Skeletal muscle satellite cell (primary cell): Measurements from ENCODE around the gene ABHD11.

Experiments
- H3K27me3 ChIP-seq: 2 replicates; pipeline ENCODE4 v1.7.0; 2013; ENCODE audit warnings: low read length; ENCODE audit not compliant: control insufficient read depth, insufficient read depth
- H3K36me3 ChIP-seq: 2 replicates; pipeline ENCODE4 v1.7.0; 2013; ENCODE audit warnings: mild to moderate bottlenecking, control low read depth, low read length; ENCODE audit not compliant: insufficient read depth
- H3K4me1 ChIP-seq: 2 replicates; pipeline ENCODE4 v1.7.0; 2013; ENCODE audit warnings: low read length; ENCODE audit not compliant: control insufficient read depth, insufficient read depth
- H3K4me2 ChIP-seq: 2 replicates; pipeline ENCODE4 v1.7.0; 2013; ENCODE audit warnings: mild to moderate bottlenecking, low read length
- H3K4me3 ChIP-seq: 2 replicates; pipeline ENCODE4 v1.7.0; 2013; ENCODE audit warnings: low read length
- H3K9ac ChIP-seq: 2 replicates; pipeline ENCODE4 v1.7.0; 2013; ENCODE audit warnings: mild to moderate bottlenecking, low read depth, low read length, moderate library complexity
- H3K9me3 ChIP-seq: replicated peaks from 2 replicates; pipeline ENCODE4 v1.7.0; 2013; ENCODE audit warnings: mild to moderate bottlenecking, control low read depth, low read length

The ABHD11 gene

DNA sequence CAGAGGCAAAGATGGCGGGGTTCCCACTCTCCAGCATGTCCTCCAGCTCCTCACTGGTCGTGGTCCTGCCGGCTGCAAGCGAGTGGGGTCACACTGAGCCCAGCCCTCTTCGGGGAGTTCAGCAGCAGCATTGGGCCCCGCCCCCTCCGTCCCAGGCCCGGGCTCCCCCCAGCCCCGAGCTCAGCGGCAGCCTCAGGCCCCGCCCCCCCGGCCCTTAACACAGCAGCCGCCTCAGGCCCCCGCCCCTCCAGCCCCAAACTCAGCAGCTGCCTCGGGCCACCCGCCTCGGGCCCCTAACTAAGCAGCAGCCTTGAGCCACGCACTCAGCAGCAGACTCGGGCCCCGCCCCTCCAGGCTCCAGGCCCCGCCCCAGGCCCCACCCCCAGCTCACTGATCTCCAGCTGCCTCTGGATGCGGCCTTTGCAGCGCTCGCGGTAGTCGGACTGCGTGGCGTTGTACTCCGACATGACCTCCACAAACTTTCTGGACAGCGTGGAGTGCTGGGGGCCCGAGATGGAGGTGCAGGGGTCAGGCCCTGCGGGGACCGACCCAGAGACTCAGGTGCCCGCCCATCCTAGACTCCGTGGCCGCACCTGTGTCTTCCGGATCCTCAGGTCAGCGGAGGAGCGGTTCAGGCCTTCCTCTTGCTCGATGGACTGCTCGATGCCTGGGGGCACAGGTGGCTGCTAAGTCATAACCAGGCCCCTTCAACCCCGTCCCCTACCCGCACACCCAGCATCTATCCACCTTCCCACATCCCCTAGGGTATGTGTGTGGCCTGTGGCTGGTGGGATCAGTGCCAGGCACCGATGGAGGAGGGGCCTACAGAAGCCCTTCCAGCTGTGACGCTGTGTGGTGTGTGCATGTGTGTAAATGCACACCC is 34.6 kb downstream of the ABHD11 start:
- H3K9ac ChIP-seq: no peak overlapping the region
- H3K9me3 ChIP-seq: no peaks in the 10 kb centered on the region
- no peaks in the 10 kb centered on the region for H3K27me3 ChIP-seq
- no peak overlapping the region for H3K4me3 ChIP-seq
- peaks cover 79% of the 10 kb centered on the region for H3K36me3 ChIP-seq
- peaks cover 36% of the 10 kb centered on the region for H3K4me1 ChIP-seq
- H3K4me2 ChIP-seq: peak overlapping the region; percentile 44

DNA sequence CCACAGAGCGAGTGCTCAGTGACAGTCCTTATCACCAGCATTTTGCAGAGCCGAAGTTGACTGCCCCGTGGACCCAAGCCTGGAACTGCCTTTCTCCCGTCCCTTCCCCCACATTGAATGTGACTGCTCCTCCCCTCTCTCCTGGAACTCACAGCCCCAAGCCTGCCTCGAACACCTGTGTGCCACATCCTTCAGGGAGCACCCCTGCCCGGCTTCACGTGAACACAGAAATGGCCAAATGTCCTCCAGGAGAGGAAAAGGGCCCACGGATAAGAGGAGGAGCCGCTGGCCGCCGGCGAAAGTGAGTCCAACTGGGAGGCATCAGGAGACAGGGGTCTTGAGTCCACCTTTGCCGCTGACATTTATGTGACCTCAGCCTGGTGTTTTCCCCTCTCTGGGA is 35.4 kb downstream of the ABHD11 start:
- Histone ChIP-seq H3K4me2 (no peak overlapping the region), H3K36me3 (peaks cover 79% of the 10 kb centered on the region), H3K27me3 (no peaks in the 10 kb centered on the region), H3K9me3 (no peaks in the 10 kb centered on the region), H3K4me1 (peaks cover 36% of the 10 kb centered on the region), H3K9ac (no peak overlapping the region), H3K4me3 (no peak overlapping the region)

DNA sequence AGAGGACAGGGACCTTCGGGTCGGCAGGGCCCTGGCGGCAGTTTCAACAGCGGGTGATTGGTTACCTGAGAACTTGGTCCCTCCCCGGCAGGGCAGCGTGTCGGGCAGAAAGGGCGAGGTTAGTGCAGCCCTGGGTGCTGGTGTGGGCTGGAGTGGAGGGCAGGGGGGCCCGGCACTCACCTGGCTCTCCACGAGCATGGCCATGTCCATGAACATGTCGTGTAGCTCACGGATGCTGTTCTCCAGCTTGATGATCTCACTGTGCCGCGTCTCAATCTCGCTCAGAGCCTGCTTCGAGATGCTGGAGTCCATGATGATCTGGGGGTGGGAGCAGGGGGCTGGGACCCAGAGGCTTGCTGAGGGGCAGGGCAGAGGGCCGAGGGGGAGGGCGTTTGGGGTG is 35.9 kb downstream of the ABHD11 start:
- Histone ChIP-seq H3K4me3 (no peak overlapping the region), H3K4me1 (peaks cover 36% of the 10 kb centered on the region), H3K27me3 (no peaks in the 10 kb centered on the region), H3K4me2 (no peak overlapping the region), H3K9me3 (no peaks in the 10 kb centered on the region), H3K36me3 (peaks cover 82% of the 10 kb centered on the region), H3K9ac (no peak overlapping the region)

DNA sequence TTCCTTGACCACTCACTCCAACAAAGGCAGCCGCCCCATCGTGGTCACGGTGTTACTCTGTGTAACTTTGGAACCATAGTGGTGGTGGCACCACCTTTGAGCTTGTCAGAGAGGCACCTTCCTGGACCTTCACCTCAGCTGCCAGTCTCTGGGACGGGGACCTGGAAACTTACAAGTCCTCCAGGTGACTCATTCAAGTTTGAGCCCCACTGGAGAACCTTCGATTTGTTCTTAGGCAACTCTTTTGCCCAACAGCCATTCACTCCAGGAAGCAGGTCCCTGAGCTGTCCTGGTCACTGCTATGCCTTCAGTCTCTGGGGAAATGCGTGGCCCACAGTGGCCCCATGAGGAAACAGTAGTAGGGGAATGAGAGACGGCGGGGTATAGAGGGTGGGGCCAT is 36.4 kb downstream of the ABHD11 start:
- Histone ChIP-seq H3K4me1 (peaks cover 32% of the 10 kb centered on the region), H3K9me3 (no peaks in the 10 kb centered on the region), H3K9ac (no peak overlapping the region), H3K4me3 (no peak overlapping the region), H3K36me3 (peaks cover 83% of the 10 kb centered on the region), H3K4me2 (no peak overlapping the region), H3K27me3 (no peaks in the 10 kb centered on the region)

DNA sequence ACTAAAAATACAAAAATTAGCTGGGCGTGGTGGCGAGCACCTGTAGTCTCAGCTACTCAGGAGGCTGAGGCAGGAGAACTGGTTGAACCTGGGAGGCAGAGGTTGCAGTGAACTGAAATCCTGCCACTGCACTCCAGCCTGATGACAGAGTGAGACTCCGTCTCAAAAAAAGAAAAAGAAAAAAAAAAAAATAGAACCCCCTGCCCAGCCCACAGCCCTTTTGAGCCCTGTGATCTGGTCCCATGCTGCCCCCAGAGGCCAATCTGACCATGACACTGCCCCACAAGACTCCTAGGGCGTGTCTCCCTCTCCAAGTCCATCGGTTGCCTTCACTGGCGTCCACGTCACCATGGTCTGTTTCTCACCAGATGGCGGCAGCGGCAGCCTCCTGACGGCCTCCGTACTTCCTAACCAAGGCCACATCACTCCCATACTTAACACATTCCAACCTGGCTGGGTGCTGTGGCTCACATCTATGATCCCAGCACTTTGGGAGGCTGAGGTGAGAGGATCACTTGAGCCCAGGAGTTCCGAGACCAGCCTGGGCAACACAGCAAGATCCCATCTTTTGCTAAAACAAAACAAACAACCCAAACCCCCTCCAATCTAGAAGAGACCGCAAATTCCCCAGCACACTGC is 37.1 kb downstream of the ABHD11 start:
- Histone ChIP-seq H3K27me3 (no peaks in the 10 kb centered on the region), H3K36me3 (peaks cover 85% of the 10 kb centered on the region)

DNA sequence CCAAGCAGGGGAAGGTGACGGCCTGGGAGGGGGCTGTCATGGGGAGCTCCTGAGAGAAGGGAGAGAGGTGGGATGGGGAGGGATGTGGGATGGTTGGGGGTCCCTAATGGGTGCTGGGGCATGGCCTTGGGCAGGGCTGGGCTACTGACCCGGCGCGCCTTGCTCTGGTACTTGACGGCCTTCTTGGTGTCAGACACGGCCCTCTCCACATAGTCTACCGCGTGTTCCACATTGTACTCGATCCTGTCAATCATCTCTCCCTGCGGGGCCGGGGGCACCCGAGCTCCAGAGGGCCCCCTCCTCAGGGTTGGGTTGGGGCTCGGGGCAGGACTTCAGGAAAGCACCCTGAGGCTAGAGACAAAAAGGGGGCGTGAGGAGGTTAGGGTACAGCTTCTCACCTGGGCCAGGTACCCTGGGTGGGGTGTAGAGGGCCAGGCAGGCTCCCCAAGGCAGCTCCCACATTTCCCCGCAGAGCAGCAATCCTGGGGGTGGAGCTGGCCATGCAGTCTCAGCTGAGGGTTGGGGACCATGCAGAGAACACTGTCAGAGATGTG is 37.9 kb downstream of the ABHD11 start:
- H3K9ac ChIP-seq: no peak overlapping the region
- H3K4me1 ChIP-seq: peaks cover 17% of the 10 kb centered on the region
- H3K36me3 ChIP-seq: peaks cover 87% of the 10 kb centered on the region
- no peaks in the 10 kb centered on the region for H3K27me3 ChIP-seq
- H3K4me2 ChIP-seq: no peak overlapping the region
- H3K9me3 ChIP-seq: no peaks in the 10 kb centered on the region
- H3K4me3 ChIP-seq: no peak overlapping the region

More for the DNA sequence above, 37.1 kb downstream of the ABHD11 start:
- Histone ChIP-seq H3K9ac (no peak overlapping the region), H3K4me3 (no peak overlapping the region), H3K9me3 (no peaks in the 10 kb centered on the region), H3K4me1 (peaks cover 25% of the 10 kb centered on the region), H3K4me2 (no peak overlapping the region)

DNA sequence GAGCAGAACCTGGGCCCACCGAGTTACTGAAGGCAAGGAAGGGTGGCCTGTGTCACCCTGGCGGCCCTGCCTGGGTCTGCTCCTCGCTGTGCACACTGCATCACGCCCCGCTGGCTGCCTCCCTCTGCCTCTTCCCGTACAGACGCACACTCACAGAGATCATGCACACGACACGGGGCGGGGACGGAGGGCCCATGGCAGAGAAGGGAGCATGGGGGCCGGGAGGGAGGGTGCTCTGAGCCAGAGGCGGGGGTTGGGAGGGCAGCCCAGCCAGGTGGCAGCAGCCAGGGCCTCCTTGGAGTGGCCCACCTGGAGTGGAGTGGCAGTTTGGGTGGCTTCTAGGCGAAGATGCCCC is 38.6 kb downstream of the ABHD11 start:
- Histone ChIP-seq H3K4me3 (no peak overlapping the region), H3K4me1 (peaks cover 11% of the 10 kb centered on the region), H3K9ac (no peak overlapping the region)

DNA sequence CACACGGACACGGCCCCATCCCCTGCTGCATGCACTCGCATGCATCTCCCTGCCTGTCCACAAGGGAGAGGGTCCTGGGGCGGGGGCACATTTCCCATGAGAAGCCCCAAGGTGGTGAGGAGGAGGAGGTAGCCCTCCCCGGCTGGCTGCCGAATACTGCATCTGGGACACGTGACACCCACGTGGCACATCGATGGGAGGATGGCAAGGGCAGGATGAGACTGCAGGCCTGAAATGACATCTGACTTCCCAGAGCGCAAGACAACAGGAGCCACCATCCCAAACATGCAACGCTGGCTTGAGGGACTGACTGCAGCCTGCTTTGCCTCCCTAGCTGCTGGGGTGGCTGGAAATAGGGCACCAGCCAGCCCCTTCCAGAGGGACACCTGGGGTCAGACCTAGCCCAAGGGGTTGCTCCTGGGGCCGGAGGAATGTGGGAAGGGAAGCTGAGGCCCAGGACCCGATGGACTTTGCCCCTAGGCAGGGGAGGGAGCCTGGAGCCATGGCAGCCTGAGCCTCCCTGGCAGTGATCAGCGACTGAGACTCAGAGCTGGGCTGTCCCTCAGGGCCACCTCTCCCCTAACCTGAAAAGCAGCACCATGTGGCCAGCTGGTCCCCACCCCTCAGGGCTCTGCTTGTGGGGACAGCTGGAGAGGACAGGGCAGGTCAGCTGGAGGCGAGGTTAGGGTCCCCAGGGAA is 39.1 kb downstream of the ABHD11 start:
- Histone ChIP-seq H3K36me3 (peaks cover 82% of the 10 kb centered on the region), H3K4me3 (no peak overlapping the region), H3K9me3 (no peaks in the 10 kb centered on the region), H3K4me2 (no peak overlapping the region), H3K4me1 (peaks cover 5% of the 10 kb centered on the region), H3K9ac (no peak overlapping the region), H3K27me3 (no peaks in the 10 kb centered on the region)

More for the DNA sequence above, 38.6 kb downstream of the ABHD11 start:
- Histone ChIP-seq H3K4me2 (no peak overlapping the region), H3K9me3 (no peaks in the 10 kb centered on the region), H3K36me3 (peaks cover 81% of the 10 kb centered on the region), H3K27me3 (no peaks in the 10 kb centered on the region)

DNA sequence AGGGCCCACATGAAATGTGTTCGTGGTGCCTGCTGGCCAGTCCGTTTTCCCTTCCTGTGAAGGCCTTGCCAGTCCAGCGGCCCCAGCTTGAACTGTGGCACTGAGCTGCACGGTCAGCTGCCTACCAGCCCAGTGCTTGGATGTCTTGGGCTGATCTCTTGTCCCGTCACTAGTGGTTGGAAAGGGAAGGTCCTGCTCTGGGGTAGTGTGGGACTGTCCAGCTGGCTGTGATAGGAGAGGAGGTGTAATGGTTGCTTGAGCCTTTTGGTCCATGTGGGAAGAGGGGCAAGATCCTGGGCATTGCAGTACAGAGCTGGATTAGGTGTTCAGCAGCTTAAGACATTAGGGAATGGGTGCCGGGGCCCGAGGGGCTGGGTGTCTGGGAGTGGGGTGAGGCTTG is 40.2 kb downstream of the ABHD11 start:
- H3K27me3 ChIP-seq: no peaks in the 10 kb centered on the region
- no peaks in the 10 kb centered on the region for H3K4me1 ChIP-seq
- no peak overlapping the region for H3K4me2 ChIP-seq
- no peak overlapping the region for H3K9ac ChIP-seq
- H3K9me3 ChIP-seq: no peaks in the 10 kb centered on the region
- H3K4me3 ChIP-seq: no peak overlapping the region
- H3K36me3 ChIP-seq: peaks cover 86% of the 10 kb centered on the region

DNA sequence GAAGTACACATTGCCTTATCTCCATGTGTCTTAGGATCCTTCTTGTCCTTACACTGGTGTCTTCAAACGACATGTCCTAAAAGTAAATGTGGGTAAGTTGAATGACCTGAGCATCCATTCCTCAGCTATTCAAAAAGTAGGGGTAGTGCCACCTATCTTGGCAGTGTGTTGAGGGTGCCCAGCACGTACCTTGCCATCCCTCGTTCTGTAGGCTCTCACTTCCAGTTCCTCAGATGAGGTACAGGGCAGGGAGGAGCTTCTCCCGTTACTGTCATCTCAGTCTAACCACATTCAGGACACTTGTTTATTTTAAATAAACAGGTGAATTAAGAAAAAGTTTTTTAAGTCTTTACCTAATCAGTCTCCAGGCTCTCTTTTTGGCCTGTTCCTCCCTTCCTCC is 42.2 kb downstream of the ABHD11 start:
- no peaks in the 10 kb centered on the region for H3K9me3 ChIP-seq
- no peaks in the 10 kb centered on the region for H3K27me3 ChIP-seq
- no peaks in the 10 kb centered on the region for H3K4me1 ChIP-seq
- no peak overlapping the region for H3K4me2 ChIP-seq
- H3K36me3 ChIP-seq: peaks cover 84% of the 10 kb centered on the region
- no peak overlapping the region for H3K9ac ChIP-seq
- no peak overlapping the region for H3K4me3 ChIP-seq

DNA sequence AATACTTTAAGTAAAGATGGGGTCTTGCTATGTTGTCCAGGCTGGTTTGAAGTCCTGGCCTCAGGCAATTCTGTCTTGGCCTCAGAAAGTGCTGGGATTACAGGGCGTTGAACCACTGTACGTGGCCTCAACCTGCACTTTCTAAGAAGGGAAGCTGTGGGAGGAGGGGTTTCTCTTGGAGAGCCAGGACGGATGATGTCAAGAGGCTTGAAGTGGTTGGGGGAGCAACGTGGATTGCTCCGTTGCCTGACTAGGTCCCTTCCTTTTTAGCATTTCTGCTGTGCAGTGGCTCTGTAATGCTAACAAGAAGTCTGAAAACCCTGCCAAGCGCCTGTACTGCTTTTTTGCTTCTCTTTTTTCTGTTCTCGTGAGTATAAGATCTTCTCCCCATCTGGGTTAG is 48.0 kb downstream of the ABHD11 start:
- Histone ChIP-seq H3K36me3 (peaks cover 66% of the 10 kb centered on the region), H3K9ac (no peak overlapping the region), H3K9me3 (no peaks in the 10 kb centered on the region), H3K4me3 (no peak overlapping the region), H3K27me3 (no peaks in the 10 kb centered on the region), H3K4me1 (no peaks in the 10 kb centered on the region), H3K4me2 (no peak overlapping the region)
